ENCODE results near the gene COL15A1.

COL15A1 gene

GRCh38 chr9:98970532-98971041, 26.9 kb downstream of the COL15A1 start:
- no peak for TF ChIP-seq CTCF (IDR thresholded peaks at IDR 0.05; ENCODE audit: insufficient read depth, low read length)
- TF ChIP-seq REST (IDR thresholded peaks at IDR 0.05; ENCODE audit: insufficient replicate concordance, low read depth) = no peak
- TF ChIP-seq POLR2AphosphoS5 (IDR thresholded peaks at IDR 0.05; ENCODE audit: low read depth) = no peak
- TF ChIP-seq GABPA (IDR thresholded peaks at IDR 0.05; ENCODE audit: low read depth) = no peak
- Histone ChIP-seq H3K27ac (replicated peaks) (no peak overlapping the region), H3K27me3 (ENCODE audit: insufficient read depth, poor library complexity, severe bottlenecking) (no peaks in the 10 kb centered on the region), H3K4me3 (replicated peaks; ENCODE audit: insufficient read depth, low read length) (no peak overlapping the region)
- DNase-seq (ENCODE audit: low read depth in 1 of 2, low spot score in 1 of 2) = no peak

GRCh38 chr9:98971168-98971914, 27.6 kb downstream of the COL15A1 start:
- no peak for DNase-seq (ENCODE audit: low read depth in 1 of 2, low spot score in 1 of 2)

More at GRCh38 chr9:98971168-98971914, 27.6 kb downstream of the COL15A1 start:
- no peak overlapping the region for H3K27ac ChIP-seq (replicated peaks)
- no peak overlapping the region for H3K4me3 ChIP-seq (replicated peaks; ENCODE audit: insufficient read depth, low read length)
- TF ChIP-seq REST (IDR thresholded peaks at IDR 0.05; ENCODE audit: insufficient replicate concordance, low read depth) (no peak), POLR2AphosphoS5 (IDR thresholded peaks at IDR 0.05; ENCODE audit: low read depth) (no peak), GABPA (IDR thresholded peaks at IDR 0.05; ENCODE audit: low read depth) (no peak), SPI1 (IDR thresholded peaks at IDR 0.05; ENCODE audit: borderline replicate concordance, low read depth) (no peak), CTCF (IDR thresholded peaks at IDR 0.05; ENCODE audit: insufficient read depth, low read length) (no peak)
- peaks cover 2% of the 10 kb centered on the region for H3K27me3 ChIP-seq (ENCODE audit: insufficient read depth, poor library complexity, severe bottlenecking)
